ENCODE results near the gene DCLK1. TPM values are rescaled to one million over a fixed set of nuclear protein-coding genes. Genes with fewer than 3 reads are reported as not detected.

Gene DCLK1
- total RNA-seq, 4 donors from 2014 or later, result 20.5 to 40.1 (median 28.7) TPM

- no peak for TF ChIP-seq POLR2A (IDR thresholded peaks at IDR 0.05; ENCODE audit: low read depth)
- TF ChIP-seq EP300 (IDR thresholded peaks at IDR 0.05), result no peak
- no peak for TF ChIP-seq CTCF (IDR thresholded peaks at IDR 0.05)
- no peak for TF ChIP-seq POLR2AphosphoS5 (IDR thresholded peaks at IDR 0.05)
- intact Hi-C loops (cut with DNase I), result no loop called here
These were observed 131.2 kb downstream of the DCLK1 start for GRCh38 chr13:36000028-36000427.

GRCh38 chr13:35996360-35996759, 134.8 kb downstream of the DCLK1 start:
- no peaks in the 10 kb centered on the region for H3K27me3 ChIP-seq
- peak; percentile 68 for DNase-seq (ENCODE audit: extremely low spot score)
- no peak overlapping the region for H3K27ac ChIP-seq (replicated peaks in 1 of 4)
- peaks cover 13 to 18% (median 15%) of the 10 kb centered on the region in 4 donors for H3K4me1 ChIP-seq
- no peaks in the 10 kb centered on the region for H3K9me3 ChIP-seq
- intact Hi-C loops (cut with DNase I), result no loop called here
- 67% methylated on average over 3 of the region's 3 CpGs for WGBS
- TF ChIP-seq CTCF (IDR thresholded peaks at IDR 0.05) (no peak), POLR2A (IDR thresholded peaks at IDR 0.05; ENCODE audit: low read depth) (no peak), EP300 (IDR thresholded peaks at IDR 0.05) (no peak), POLR2AphosphoS5 (IDR thresholded peaks at IDR 0.05) (no peak)
- H3K4me3 ChIP-seq, result no peak overlapping the region
- no peaks in the 10 kb centered on the region for H3K36me3 ChIP-seq

More at GRCh38 chr13:36000028-36000427, 131.2 kb downstream of the DCLK1 start:
- H3K4me1 ChIP-seq, result peaks cover 0 to 4% (median under 1%) of the 10 kb centered on the region in 4 donors
- no peak overlapping the region for H3K27ac ChIP-seq (replicated peaks in 1 of 4)
- no peaks in the 10 kb centered on the region for H3K9me3 ChIP-seq
- 96% methylated on average over 2 of the region's 2 CpGs for WGBS
- no peaks in the 10 kb centered on the region for H3K27me3 ChIP-seq
- no peak overlapping the region for H3K4me3 ChIP-seq
- no peak for DNase-seq (ENCODE audit: extremely low spot score)
- H3K36me3 ChIP-seq, result no peaks in the 10 kb centered on the region

GRCh38 chr13:35995136-35995535, 136.0 kb downstream of the DCLK1 start:
- WGBS, result 82% methylated on average over 2 of the region's 2 CpGs
- peaks cover 13 to 18% (median 15%) of the 10 kb centered on the region in 4 donors for H3K4me1 ChIP-seq
- H3K4me3 ChIP-seq, result no peak overlapping the region
- H3K9me3 ChIP-seq, result no peaks in the 10 kb centered on the region
- no peaks in the 10 kb centered on the region for H3K27me3 ChIP-seq
- no peak for DNase-seq (ENCODE audit: extremely low spot score)
- TF ChIP-seq POLR2AphosphoS5 (IDR thresholded peaks at IDR 0.05) (no peak), POLR2A (IDR thresholded peaks at IDR 0.05; ENCODE audit: low read depth) (no peak)
- H3K36me3 ChIP-seq, result no peaks in the 10 kb centered on the region
- intact Hi-C loops (cut with DNase I), result no loop called here
- H3K27ac ChIP-seq (replicated peaks in 1 of 4), result peak overlapping the region; percentile 26 to 61 (median 30)

GRCh38 chr13:35994131-35994966, 136.8 kb downstream of the DCLK1 start:
- TF ChIP-seq POLR2A (IDR thresholded peaks at IDR 0.05; ENCODE audit: low read depth) (no peak), POLR2AphosphoS5 (IDR thresholded peaks at IDR 0.05) (peak in 1 of 2 donors; percentile 31)
- H3K36me3 ChIP-seq, result no peaks in the 10 kb centered on the region
- H3K27me3 ChIP-seq, result no peaks in the 10 kb centered on the region
- no peaks in the 10 kb centered on the region for H3K9me3 ChIP-seq
- no peak overlapping the region for H3K4me3 ChIP-seq
- H3K4me1 ChIP-seq, result peaks cover 13 to 18% (median 15%) of the 10 kb centered on the region in 4 donors
- peak overlapping the region; percentile 32 to 61 (median 47) for H3K27ac ChIP-seq (replicated peaks in 1 of 4)
- 47% methylated on average over 6 of the region's 6 CpGs for WGBS
- DNase-seq (ENCODE audit: extremely low spot score), result peak; percentile 90
- intact Hi-C loops (cut with DNase I), result no loop called here

- TF ChIP-seq POLR2AphosphoS5 (IDR thresholded peaks at IDR 0.05) (no peak), EP300 (IDR thresholded peaks at IDR 0.05) (no peak), POLR2A (IDR thresholded peaks at IDR 0.05; ENCODE audit: low read depth) (no peak), CTCF (IDR thresholded peaks at IDR 0.05) (no peak)
- peak overlapping the region; percentile 22 to 56 (median 47) for H3K27ac ChIP-seq (replicated peaks in 1 of 4)
- H3K4me3 ChIP-seq, result no peak overlapping the region
- DNase-seq (ENCODE audit: extremely low spot score), result no peak
- 78% methylated on average over 1 of the region's 1 CpG for WGBS
- H3K27me3 ChIP-seq, result no peaks in the 10 kb centered on the region
- intact Hi-C loops (cut with DNase I), result no loop called here
- H3K4me1 ChIP-seq, result peaks cover 13 to 18% (median 15%) of the 10 kb centered on the region in 4 donors
- H3K9me3 ChIP-seq, result no peaks in the 10 kb centered on the region
- no peaks in the 10 kb centered on the region for H3K36me3 ChIP-seq
These were observed 137.5 kb downstream of the DCLK1 start for GRCh38 chr13:35993686-35994085.

Measured in esophagus muscularis mucosa (tissue), 4 donors.